Kidney glomerular epithelial cell (primary cell): Measurements from ENCODE around the gene WWOX.

Experiments used
- DNase-seq: peaks from one replicate; lab custom pipeline; 2025; lab: John Stamatoyannopoulos, UW

The WWOX gene

GRCh38 chr16:79100447-79100846 is 1001.0 kb downstream of the WWOX start:
- DNase-seq, result no peak

GRCh38 chr16:79101491-79101890 is 1002.0 kb downstream of the WWOX start:
- DNase-seq, result no peak

GRCh38 chr16:79104567-79104966 is 1005.1 kb downstream of the WWOX start:
- DNase-seq, result no peak

GRCh38 chr16:79107301-79107700 is 1007.8 kb downstream of the WWOX start:
- no peak for DNase-seq

DNA sequence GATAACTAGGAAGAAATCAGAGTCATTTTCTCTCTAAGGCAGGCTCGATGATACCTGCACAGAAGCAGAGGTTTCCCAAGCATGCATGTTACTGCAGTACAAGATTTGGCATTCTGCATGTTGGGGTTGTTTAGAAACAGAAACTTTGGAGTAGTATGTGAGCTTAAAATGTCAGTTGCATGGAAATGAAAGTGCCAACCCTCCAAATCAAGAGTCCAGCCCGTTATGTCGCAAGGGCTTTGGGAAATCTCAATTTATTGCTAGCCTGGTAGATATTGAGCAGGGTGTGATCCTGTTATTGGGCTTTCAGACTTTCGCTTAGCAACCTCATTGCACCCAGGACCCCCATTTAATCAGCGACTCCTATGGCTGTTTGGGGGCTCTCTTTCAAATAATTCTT is 1010.3 kb downstream of the WWOX start:
- no peak for DNase-seq

GRCh38 chr16:79110242-79110641 is 1010.8 kb downstream of the WWOX start:
- no peak for DNase-seq

DNA sequence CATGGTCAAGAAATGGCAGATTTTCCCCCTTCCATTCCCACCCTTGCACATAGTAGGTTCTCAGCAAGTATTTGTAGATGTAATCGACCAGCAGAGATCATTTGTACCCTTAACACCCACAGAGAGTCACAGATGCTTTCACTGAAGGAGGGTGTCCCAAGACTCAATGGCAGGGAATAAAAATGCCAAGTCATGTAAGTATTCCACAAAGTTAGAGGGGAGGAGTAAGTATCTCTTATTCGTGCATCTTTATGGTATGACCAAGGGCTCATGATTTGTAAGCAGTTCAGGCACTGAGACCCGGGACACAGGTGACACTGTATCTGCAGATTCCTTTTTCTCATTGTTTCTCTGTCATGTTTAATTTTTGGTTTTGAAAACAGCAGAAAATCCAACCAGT is 1011.5 kb downstream of the WWOX start:
- DNase-seq, result no peak

GRCh38 chr16:79112462-79112861 is 1013.0 kb downstream of the WWOX start:
- no peak for DNase-seq

DNA sequence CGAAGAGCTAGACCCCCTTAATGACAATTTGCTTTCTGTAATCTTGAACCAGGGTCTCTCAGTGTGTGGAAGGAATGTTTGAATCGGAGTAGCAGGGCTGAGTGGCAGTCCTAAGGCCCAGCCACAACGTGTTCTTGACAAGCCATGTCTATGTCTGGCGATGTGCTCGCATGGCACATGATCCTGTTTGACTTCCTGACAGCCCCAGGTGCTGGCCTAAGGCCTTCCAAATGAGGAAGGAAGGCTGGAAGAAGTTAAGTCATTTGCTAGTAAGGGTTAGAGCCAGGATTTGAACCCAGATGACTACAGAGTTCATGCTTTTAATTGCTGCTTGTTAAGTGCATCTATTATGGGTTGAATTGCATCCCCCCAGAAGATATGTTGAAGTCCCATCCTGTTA is 1014.4 kb downstream of the WWOX start:
- DNase-seq, result no peak

DNA sequence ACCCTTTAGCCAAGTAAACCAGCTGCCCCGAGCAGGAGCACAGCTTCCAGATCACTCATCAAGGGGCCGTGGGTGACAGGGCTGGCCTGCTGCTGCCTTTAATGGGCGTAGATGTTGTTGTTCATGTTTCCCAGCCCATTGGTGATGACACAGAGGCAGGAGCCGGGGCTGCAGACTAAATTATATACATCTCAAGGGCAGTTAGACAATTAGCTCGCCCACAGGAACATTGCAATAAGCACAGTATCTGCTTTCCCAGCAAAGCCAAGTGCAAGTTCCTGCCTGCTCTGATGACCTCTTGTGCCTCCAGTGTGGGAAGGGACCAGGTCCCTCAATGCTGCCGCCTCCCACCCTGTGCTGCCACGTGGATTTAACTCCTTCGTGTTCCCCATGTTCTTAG is 1015.3 kb downstream of the WWOX start:
- DNase-seq, result no peak

DNA sequence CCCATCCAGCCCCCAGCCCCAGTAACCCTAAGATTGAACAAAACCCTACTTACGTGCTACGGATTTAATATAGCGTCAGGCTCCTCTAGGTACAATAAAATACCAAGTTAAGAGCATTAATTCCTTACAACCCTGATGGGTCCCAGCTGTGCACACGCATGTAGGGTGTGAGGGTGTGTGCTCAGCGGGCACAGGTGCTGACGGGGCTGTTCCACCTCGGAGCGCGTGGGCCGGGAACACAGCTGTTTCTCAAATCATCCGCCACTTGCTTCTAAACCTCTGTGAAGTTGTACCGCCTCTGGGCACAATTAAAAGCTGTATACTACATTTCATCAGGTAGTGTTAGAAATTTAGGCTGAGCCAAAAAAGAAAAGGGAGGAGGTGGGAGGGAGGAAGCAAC is 1022.5 kb downstream of the WWOX start:
- DNase-seq, result no peak

GRCh38 chr16:79122343-79122742 is 1022.9 kb downstream of the WWOX start:
- no peak for DNase-seq

- DNase-seq, result no peak
These were observed 1024.7 kb downstream of the WWOX start for GRCh38 chr16:79124016-79124756.

GRCh38 chr16:79127766-79128165 is 1028.3 kb downstream of the WWOX start:
- no peak for DNase-seq

GRCh38 chr16:79128706-79129105 is 1029.3 kb downstream of the WWOX start:
- DNase-seq, result no peak

- DNase-seq, result no peak
These were observed 1031.2 kb downstream of the WWOX start for GRCh38 chr16:79130616-79131015.

- DNase-seq, result no peak
These were observed 1032.0 kb downstream of the WWOX start for GRCh38 chr16:79131321-79132075.

DNA sequence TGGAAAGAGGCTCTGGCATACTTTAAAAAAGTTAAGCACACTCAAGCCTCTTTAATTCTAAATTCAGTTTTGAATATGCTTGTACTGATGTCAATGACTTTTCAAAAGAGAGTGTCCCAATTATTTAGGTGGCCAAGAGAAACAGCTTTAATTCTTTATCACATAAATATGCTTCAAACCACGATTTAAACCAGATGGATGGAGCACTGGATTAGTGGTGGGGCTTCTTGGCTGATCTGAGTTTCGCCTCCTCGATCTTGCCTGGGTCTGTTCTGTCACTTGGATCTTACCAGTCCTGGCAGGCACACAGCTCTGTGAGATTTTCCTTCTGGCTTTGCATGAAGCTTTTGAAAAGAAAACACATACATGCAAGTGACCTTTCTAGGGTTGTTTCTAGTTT is 1033.2 kb downstream of the WWOX start:
- DNase-seq, result no peak

DNA sequence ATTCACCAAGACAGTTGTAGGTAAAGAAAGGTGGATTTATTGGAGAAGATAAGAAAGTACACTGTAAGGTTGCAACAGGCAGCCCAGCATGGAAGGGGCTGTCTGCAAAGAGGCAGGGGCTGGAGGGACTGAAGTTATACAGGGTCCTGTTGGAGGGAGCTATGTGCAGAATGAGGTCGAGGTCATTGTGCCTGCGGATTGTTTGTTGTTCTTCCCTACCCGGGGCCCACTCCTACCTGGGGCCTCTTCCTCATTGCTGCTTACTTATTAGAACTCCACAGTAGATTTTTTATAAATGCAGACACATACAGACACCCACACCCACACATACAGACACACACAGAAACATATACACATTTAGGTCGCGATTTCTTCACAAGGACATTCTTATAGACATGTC is 1034.8 kb downstream of the WWOX start:
- DNase-seq, result no peak

GRCh38 chr16:79136955-79137354 is 1037.5 kb downstream of the WWOX start:
- DNase-seq, result no peak

DNA sequence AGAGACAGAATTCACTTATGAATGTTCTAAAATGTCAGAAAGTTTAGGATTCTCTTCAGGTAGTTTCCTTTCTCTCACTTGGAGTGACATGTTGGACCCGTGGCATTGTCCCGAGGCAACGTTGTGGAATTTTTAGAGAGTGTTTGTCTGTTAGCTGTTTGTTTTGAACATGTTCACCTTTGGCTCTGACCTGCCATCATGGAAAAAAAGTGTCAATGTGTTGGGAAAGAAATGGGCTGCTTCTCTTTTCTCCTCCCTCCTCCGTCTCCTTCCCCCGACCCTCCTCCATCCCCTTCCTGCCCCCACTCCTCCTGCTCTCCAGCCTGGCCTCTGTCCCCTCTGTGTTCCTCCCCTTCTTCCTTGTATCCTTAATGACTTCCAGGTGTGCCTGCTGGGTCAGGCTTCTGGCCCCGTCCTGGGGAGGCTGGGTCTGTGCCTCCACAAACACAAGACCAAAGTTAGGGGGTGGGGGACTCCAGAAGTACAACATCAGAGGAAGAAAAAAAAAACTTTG is 1038.0 kb downstream of the WWOX start:
- no peak for DNase-seq

GRCh38 chr16:79139799-79140198 is 1040.3 kb downstream of the WWOX start:
- no peak for DNase-seq

DNA sequence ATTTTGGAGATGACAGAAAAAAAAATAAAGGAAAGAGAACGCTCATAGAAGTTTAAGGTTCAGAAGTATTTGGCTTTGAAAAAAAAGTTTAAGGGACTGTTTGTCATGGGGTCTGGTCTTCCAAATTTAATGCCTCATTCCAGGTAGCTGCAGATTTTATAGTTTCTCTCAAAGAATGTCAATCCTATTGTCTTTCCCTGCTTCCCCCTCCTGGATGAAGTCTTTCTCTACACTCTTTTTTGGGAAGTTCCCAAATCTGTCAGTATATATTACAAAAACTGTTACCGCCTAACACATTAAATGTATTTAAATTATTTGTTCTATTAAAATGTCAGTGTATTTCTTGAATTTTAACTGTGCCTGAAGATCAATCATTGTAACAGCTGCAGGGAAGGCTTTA is 1043.6 kb downstream of the WWOX start:
- no peak for DNase-seq
